GM18517 (cell line): Measurements from ENCODE around the gene CYP26C1.

Experiments
- ATAC-seq: cut with Tn5 transposase; IDR thresholded peaks from one replicate; pipeline ENCODE4 v1.9.1; 2021; ENCODE audit warnings: mild to moderate bottlenecking, moderate library complexity; ENCODE audit not compliant: unreplicated experiment

The CYP26C1 gene

DNA sequence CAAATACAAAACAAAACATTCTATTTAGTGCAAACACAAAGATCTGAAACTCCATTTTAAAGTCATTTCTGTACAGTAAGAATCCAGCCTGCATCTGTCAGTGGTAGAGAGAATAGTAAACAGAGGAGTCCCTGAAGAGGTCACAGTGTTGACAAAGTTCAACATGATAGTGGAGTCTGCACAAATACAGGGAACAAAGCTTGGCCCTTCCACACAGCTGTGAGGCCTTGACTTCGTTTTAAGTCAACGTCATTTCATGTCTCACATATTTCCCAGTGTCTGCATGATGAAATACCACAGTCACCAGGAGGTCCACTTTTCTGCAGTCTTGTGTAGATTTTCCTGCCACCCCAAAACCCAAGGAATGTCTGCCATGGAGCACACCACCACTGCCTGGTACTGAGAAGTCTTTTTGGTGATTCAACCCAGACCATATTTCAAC is 46.1 kb downstream of the CYP26C1 start:
- no peak for ATAC-seq

DNA sequence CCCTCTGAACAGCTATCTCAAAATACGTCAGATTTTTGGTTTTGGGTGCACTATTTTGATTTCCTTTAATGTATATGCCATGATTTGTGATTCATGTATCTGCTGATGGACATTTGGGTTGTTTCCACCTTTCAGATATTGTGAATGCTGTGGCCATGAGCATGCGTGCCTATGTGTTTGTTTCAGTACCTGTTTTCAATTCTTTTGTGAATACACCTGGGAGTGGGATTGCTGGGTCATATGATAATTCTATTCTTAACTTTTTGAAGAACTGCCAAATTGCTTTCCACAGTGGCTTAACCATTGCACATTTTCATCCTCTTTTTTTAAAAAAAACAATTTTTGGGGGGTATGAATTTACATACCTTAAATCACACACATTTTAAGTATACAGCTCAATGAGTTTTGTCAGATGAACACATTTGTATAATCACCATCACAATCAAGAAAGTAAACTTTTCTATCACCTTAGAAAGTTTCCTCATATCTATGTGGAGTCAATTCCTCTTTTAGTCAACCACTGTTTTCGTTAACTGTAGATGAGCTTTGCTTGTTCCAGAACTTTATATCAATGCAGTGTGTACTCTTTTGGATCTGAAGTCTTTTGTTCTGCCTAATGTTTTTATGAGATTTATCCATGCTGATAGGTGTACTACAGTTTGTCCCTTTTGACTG is 50.0 kb downstream of the CYP26C1 start:
- ATAC-seq, result no peak

DNA sequence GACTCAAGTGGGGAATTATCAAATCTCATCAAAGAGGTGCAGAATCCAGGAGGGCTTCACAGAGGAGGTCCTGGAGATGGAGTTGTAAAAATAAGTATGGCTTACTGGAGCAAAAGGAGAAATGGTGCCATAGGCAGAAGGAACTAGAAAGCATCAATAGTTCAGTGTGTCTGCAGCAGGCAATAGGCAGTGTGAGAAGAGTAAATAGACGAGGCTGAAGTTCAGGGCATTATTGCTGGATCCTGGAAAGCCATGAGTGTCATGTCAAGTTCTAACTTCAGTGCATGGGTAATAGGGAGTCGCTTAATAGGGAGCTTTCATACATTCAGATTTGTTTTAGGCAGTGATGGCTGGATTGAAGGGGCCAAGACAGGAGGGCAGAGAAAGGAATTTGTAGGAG is 52.4 kb downstream of the CYP26C1 start:
- ATAC-seq, result no peak

DNA sequence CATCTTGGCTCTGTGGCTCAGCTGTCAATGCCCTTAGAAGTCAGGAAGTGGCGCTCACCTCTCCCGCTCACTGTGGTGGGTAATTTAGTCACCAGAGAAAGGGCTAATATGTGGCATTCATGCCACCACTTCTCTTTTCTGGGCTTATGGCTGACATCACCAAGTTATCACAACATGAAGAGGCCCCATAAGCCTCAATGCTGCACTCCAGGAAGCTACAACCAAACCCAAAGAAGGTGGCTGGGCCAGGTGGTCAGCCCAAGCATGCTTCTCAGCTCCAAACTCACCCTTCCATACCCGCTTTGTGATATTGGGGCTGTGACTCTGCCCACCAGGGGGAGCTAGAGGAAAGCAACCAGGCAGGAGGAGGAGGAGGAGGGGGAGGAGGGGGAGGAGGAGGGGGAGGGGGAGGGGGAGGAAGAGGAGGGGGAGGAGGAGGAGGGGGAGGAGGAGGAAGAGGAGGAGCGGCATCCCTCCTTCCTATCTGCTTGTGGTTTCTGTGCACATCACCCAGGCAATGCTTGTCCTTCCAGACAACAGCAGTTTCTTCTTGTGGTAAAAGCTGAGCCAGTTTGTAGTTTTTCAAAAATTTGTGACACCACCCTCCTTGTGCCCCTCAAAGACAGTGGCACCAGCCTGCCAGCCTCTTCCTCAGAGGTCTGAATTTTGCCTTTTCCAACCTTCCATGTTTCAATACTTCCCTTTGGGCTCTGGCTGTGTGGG is 55.2 kb downstream of the CYP26C1 start:
- ATAC-seq, result peak; percentile 64
